GM19240 (cell line): ENCODE results near the gene VSTM1.
"Not testable (repeated sequence)": the region's sequence is repeated elsewhere in the genome, so short reads cannot be mapped to it uniquely, and the experiment has no call there.

ENCODE experiments used
- DNase-seq: peaks from one replicate; pipeline ENCODE4 v3.0.0; 2011; ENCODE audit warnings: low spot score; ENCODE audit not compliant: insufficient read length

Gene VSTM1

GRCh38 chr19:54074851-54075250 lies 11.2 kb upstream of the VSTM1 start:
- DNase-seq, result no peak

- DNase-seq, result no peak
These were observed 10.1 kb upstream of the VSTM1 start for GRCh38 chr19:54073829-54074228.

- DNase-seq, result no peak
These were observed 5.8 kb upstream of the VSTM1 start for GRCh38 chr19:54069470-54069869.

GRCh38 chr19:54062643-54063042 lies 1.1 kb downstream of the VSTM1 start:
- DNase-seq, result no peak

GRCh38 chr19:54047616-54048015 lies 16.1 kb downstream of the VSTM1 start:
- DNase-seq, result no peak

- DNase-seq, result no peak
These were observed 17.9 kb downstream of the VSTM1 start for GRCh38 chr19:54045771-54046170.

- DNase-seq, result no peak
These were observed 20.7 kb downstream of the VSTM1 start for GRCh38 chr19:54042989-54043388.

GRCh38 chr19:54041969-54042606 lies 21.6 kb downstream of the VSTM1 start:
- no peak for DNase-seq

- no peak for DNase-seq
These were observed 23.7 kb downstream of the VSTM1 start for GRCh38 chr19:54040003-54040402.

GRCh38 chr19:54036542-54036941 lies 27.2 kb downstream of the VSTM1 start:
- DNase-seq, result not testable (repeated sequence)

GRCh38 chr19:54035215-54036178 lies 28.2 kb downstream of the VSTM1 start:
- DNase-seq, result no peak

- DNase-seq, result no peak
These were observed 32.7 kb downstream of the VSTM1 start for GRCh38 chr19:54030895-54031586.

GRCh38 chr19:54029930-54030490 lies 33.7 kb downstream of the VSTM1 start:
- DNase-seq, result no peak

GRCh38 chr19:54029301-54029700 lies 34.4 kb downstream of the VSTM1 start:
- no peak for DNase-seq

GRCh38 chr19:54026656-54027055 lies 37.0 kb downstream of the VSTM1 start:
- DNase-seq, result no peak

GRCh38 chr19:54024660-54025059 lies 39.0 kb downstream of the VSTM1 start:
- DNase-seq, result no peak

GRCh38 chr19:54023191-54023590 lies 40.5 kb downstream of the VSTM1 start:
- no peak for DNase-seq

GRCh38 chr19:54021932-54022331 lies 41.8 kb downstream of the VSTM1 start:
- no peak for DNase-seq

GRCh38 chr19:54021363-54021762 lies 42.3 kb downstream of the VSTM1 start:
- no peak for DNase-seq

- DNase-seq, result no peak
These were observed 46.4 kb downstream of the VSTM1 start for GRCh38 chr19:54017261-54017660.

GRCh38 chr19:54014920-54015560 lies 48.7 kb downstream of the VSTM1 start:
- DNase-seq, result no peak
